A172 (cell line): ENCODE data around the gene GPHB5. TPM values are rescaled to one million over a fixed set of nuclear protein-coding genes. Genes with fewer than 3 reads are reported as not detected.
"Not testable (repeated sequence)": the region's sequence is repeated elsewhere in the genome, so short reads cannot be mapped to it uniquely, and the experiment has no call there.

Source experiments
- DNase-seq: peaks from one replicate; pipeline ENCODE4 v3.0.0-alpha.2; 2015; ENCODE audit warnings: low spot score
- total RNA-seq: library from RNA; depleted of rRNA; stranded (reverse); fragments of >200 nt; shearing (Covaris generic); gene quantifications from 2 replicates; pipeline ENCODE4 v1.2.3, GENCODE V29; 2014; rRNA removed

The GPHB5 gene
- total RNA-seq = not detected in 2 replicates

DNA sequence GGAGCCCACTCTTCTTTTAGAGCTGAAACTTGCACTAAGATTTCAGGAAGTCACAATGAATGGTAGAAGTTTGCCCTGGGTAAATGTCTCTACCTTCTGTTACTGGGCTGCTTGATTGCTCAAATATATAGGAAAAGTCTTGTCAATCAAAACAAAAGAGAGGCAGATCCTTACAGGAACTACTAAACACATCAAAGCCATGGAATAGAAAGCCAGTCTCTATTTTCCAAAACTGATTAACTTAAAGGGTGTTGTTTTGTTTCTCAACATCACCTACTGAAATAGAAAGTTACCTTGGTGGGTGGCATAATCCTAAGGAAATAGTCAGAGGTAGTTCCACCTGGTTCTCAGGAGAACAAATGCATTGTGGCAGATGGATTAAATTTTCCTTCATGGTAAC is at the start of gene GPHB5:
GPHB5 (minus strand) TSS at position 101 of the 400 bp plus-strand sequence. CDS start 1,086 bp downstream, outside the sequence.
- no peak for DNase-seq

DNA sequence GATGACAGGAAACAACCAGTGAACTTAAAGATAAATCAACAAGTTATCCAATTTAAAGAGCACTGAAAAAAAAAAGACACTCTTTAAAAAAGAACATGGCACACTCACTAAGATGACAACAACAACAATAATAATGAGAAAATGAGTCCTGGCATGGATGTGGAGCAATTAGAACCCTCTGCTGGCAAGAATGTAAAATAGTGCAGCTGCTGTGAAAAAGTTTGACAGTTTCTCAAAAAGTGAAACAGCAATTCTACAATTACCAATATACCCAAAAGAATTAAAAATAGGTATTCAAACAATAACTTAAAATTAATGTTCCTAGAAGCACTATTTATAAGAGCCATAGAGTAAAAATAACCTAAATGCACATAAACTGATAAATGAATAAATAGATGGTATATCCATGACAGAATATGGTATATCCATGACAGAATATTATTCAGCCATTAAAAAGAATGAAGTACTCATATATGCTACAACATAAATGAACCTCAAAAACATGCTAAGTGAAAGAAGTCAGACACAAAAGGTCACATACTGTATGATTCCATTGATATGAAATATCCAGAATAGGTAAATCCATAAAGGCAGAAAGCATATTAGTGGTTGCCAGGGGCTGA is 49.1 kb upstream of the GPHB5 start:
- no peak for DNase-seq

DNA sequence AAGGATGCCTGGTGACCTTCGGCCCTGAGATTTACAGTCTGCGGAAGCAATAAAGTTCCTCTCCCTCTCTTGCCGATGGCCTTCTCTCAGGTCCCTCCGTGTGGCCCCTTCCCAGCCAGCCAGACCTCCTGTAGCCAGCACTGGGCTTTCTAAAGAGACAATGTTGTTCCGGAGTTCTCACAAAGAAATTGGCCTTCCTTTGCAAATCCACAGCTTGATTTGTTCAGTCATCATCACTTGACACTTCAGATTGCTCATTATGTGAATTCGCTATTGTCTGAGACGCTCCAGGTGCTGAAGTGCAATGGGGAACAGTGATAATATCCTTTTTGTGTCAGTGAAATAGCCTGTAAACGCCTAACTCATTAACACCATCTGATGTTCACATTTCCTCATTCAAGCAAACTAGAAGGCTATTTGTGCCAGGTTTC is 43.7 kb upstream of the GPHB5 start:
- DNase-seq = no peak

- DNase-seq = no peak
Observed at GRCh38 chr14:63361790-63362189, 43.1 kb upstream of the GPHB5 start.

- no peak for DNase-seq
Observed at GRCh38 chr14:63357841-63358240, 39.1 kb upstream of the GPHB5 start.

- DNase-seq = peak; percentile 6
Observed at GRCh38 chr14:63345826-63346225, 27.1 kb upstream of the GPHB5 start.

GRCh38 chr14:63344336-63344735 is 25.6 kb upstream of the GPHB5 start:
- no peak for DNase-seq

DNA sequence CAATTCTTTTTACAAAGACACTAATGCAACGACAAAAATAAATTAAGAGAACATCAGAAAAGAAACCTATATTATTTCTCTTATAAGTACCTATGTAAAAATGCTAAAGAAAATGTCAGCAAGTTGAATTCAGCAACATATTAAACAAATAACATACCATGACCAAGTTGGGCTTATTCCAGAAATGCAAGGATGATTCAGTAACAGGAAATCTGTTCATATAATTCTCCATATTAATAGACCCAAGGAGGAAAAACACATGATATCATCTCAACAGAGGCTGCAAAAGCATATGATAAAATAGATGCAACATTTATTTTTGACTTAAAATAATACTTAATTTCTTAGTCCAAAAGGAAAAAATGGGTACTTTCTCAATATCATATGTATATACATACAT is 25.1 kb upstream of the GPHB5 start:
- DNase-seq = no peak

GRCh38 chr14:63342371-63342770 is 23.6 kb upstream of the GPHB5 start:
- DNase-seq = no peak

DNA sequence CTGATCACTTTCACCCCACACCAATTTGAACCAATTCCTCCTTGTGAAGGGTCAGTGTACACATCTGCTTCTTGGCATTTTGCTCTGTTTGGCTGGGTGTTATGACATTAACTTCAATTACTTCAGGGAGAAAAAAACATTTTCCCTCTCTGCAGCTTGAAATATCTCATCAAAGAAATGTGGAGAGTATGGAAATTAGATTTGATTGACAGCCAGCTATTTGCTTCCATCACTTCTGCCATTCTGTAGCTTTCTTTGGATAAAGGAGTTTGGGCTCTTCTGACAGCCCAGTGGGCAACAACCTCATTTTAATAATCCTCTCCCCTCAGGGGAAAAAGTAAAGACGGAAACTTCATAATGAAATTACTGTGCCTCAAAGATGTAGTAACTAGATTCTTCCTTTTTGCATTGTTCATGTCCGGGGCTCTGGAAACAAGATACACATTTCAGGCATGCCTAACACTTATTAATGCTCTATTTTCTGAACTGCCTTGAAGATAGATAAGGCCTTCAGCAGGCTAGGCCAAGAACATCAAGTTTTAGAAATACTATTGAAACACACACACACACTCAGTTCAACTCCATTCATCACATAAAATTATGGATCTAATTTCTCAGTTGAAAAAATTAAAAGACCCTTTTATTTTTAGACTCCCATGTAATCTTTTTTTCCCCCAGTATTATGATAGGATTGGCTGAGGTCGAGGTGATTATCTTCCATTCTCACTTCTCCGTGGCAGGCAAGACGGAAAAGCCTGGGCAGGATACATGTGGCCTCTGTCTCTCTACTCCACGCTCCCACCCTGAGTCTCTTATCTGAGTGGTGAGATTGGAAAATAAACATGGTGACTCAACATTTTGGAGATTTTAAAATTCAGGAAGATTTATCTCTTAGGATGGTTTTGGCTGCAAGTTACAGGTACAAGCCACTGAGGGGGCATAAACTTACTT is 10.3 kb upstream of the GPHB5 start:
- no peak for DNase-seq

GRCh38 chr14:63326840-63327239 is 8.1 kb upstream of the GPHB5 start:
- no peak for DNase-seq

GRCh38 chr14:63322897-63323573 is 4.3 kb upstream of the GPHB5 start:
- DNase-seq = peak; percentile 4

GRCh38 chr14:63322472-63322871 is 3.7 kb upstream of the GPHB5 start:
- DNase-seq = no peak

- DNase-seq = peak; percentile 2
Observed at GRCh38 chr14:63308723-63309317, 9.9 kb downstream of the GPHB5 start.

GRCh38 chr14:63304429-63304828 is 14.3 kb downstream of the GPHB5 start:
- not testable (repeated sequence) for DNase-seq

DNA sequence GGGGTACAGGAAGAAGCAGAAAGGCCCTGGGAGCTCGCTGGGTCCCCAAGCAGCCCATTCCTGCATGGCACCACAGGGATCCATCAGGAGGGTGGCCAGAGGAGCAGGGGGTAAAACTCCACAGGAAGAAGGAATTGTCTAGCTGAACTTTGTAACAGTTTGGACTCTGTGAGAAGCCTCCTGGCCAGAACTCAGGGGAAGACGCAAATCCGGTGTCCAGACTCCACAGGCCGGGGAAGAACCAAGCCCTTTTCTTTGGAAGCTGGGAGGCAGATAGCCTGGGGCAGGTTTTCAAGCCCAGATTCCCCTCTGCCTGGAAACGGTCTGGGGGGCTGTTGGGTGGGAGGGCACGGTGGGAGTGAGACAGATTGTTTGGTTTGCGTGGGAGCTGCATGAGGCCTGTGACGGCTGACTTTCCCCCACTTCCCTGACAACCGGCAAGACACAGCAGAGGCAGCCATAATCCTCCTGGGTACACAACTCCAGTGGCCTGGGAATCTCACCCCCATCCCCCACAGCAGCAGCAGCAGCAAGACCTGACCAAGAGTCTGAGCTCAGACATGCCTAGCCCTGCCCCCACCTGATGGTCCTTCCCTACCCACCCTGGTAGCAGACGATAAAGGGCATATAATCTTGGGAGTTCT is 16.7 kb downstream of the GPHB5 start:
- DNase-seq = no peak

DNA sequence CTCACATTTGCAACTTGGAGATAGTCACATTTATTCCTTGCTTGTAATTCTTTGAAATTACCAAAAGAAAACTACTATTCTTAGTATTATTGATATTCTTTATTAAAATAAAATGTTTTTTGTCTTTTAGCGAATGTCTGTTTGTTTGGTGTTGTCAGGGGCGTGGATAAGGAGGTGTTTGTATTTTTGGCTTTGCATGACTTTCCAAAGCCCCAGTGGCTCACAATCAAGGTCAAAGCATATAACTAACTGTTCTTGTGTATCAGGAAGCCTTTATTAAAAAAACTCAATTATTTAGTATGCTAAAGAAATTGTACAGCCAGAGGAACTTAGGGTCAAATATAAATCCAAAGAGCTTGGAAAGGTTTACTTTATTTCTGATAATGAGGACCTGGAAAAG is 17.9 kb downstream of the GPHB5 start:
- no peak for DNase-seq

DNA sequence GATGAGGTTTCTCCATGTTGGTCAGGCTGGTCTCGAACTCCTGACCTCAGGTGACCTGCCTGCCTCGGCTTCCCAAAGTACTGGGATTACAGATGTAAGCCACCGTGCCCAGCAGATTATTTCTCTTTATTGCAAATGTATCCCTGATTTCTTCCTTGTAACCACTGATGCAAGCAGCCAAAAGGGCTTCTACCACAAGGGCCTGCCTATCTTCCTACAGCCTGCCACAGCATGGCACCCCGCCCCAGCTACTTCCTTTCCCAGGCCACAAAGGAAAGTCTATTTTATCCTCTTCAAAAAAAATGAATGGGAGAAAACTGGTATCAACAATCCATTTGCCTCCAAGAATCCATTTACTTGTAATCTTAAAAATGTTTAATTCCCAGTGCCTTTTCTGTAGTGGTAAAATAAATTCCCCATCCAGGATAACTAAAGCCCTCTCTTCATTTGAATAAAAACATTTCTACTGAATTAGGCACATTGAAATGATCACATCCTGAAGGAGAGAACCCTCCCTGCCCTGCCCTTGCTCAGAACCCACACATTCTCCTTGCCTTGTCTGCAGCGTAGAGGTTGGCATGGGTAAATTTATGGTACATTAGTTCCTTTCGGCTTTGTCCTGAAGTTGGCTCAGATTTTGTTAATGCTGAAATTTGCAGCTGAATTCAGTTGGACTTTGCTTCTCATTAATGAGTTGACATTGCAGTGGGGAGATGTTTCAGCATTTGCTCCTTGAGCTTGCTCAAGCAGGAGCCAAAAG is 19.2 kb downstream of the GPHB5 start:
- DNase-seq = no peak

GRCh38 chr14:63297372-63298063 is 21.2 kb downstream of the GPHB5 start:
- no peak for DNase-seq

GRCh38 chr14:63296060-63296563 is 22.6 kb downstream of the GPHB5 start:
- no peak for DNase-seq
